ENCODE results near the gene CABCOCO1. TPM values are rescaled to one million over a fixed set of nuclear protein-coding genes. Genes with fewer than 3 reads are reported as not detected.

Gene CABCOCO1
- total and polyA plus RNA-seq, 10 of the 15 experiments (the other 5 are each of a cell fraction or from before 2014, with no cell fraction given) = not detected

DNA sequence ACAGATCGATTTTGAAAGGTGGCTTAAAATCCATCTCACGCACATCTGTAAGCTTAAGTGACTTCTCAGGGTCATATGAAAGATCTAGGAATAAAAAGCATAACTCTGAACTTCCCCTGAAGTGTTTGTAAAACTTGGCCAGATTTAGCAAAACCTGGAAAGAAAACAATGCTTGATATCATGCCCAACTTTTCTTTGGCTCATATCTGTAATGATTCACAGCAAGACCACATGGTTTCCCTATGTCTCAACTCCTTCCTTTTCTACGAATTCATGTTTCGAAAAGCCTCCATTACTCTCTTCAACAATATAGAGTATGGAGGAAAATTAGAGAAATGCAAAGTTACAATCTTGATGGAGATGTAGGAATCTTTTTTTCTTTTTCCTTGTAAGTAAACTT lies 20.1 kb upstream of the CABCOCO1 start:
- CTCF ChIA-PET = no interaction called here
- H3K4me1 ChIP-seq (ENCODE audit: control insufficient read depth, insufficient read depth, low read length) = no peaks in the 10 kb centered on the region
- RAD21 ChIA-PET (ENCODE audit: unreplicated experiment) = no interaction called here
- no peaks in the 10 kb centered on the region for H3K36me3 ChIP-seq (ENCODE audit: control insufficient read depth in 2 of 2, insufficient read depth in 2 of 2, low read length in 1 of 2)
- H3K27ac ChIP-seq (ENCODE audit: control insufficient read depth, insufficient read depth) = no peak overlapping the region
- 3% methylated on average over 4 of the region's 4 CpGs for WGBS (ENCODE audit: insufficient coverage, insufficient replicate concordance, low lambda C conversion rate, missing lambda C conversion rate)
- no peak overlapping the region for H3K9ac ChIP-seq (ENCODE audit: control insufficient read depth, insufficient read depth, low read length)
- SMC1A ChIA-PET (ENCODE audit: uncharacterized antibody, unreplicated experiment) = interaction anchor here (0.8 kb wide), 1 partner anchor 139 kb away, joined by 4 read pairs; no protein-coding TSS in a partner anchor
- no peaks in the 10 kb centered on the region for H3K9me3 ChIP-seq (replicated peaks; ENCODE audit: control insufficient read depth, insufficient read depth, low read length)
- no peaks in the 10 kb centered on the region for H3K27me3 ChIP-seq (replicated peaks in 1 of 2; ENCODE audit: control insufficient read depth in 2 of 2, insufficient read depth in 2 of 2, low read length in 1 of 2)
- in situ Hi-C loops (cut with MboI) (no loop called here), intact Hi-C loops (cut with micrococcal nuclease; ENCODE audit: unreplicated experiment) (no loop called here)
- no peak for ATAC-seq
- no peak overlapping the region for H2AFZ ChIP-seq (ENCODE audit: control insufficient read depth, low read depth, low read length)
- H3K79me2 ChIP-seq (ENCODE audit: control insufficient read depth, insufficient read depth, low read length) = no peaks in the 10 kb centered on the region
- no peak overlapping the region for H3K4me3 ChIP-seq
- H4K20me1 ChIP-seq (ENCODE audit: control insufficient read depth, insufficient read depth) = no peaks in the 10 kb centered on the region
- POLR2A ChIA-PET = no interaction called here
- no peak overlapping the region for H3K4me2 ChIP-seq (ENCODE audit: control insufficient read depth, insufficient read depth)
- DNase-seq (ENCODE audit: low read depth, low spot score) = no peak
- BruUV-seq (replicated peaks) = no TSS peak
- no peak for FAIRE-seq
- TF ChIP-seq, protein P1, sequence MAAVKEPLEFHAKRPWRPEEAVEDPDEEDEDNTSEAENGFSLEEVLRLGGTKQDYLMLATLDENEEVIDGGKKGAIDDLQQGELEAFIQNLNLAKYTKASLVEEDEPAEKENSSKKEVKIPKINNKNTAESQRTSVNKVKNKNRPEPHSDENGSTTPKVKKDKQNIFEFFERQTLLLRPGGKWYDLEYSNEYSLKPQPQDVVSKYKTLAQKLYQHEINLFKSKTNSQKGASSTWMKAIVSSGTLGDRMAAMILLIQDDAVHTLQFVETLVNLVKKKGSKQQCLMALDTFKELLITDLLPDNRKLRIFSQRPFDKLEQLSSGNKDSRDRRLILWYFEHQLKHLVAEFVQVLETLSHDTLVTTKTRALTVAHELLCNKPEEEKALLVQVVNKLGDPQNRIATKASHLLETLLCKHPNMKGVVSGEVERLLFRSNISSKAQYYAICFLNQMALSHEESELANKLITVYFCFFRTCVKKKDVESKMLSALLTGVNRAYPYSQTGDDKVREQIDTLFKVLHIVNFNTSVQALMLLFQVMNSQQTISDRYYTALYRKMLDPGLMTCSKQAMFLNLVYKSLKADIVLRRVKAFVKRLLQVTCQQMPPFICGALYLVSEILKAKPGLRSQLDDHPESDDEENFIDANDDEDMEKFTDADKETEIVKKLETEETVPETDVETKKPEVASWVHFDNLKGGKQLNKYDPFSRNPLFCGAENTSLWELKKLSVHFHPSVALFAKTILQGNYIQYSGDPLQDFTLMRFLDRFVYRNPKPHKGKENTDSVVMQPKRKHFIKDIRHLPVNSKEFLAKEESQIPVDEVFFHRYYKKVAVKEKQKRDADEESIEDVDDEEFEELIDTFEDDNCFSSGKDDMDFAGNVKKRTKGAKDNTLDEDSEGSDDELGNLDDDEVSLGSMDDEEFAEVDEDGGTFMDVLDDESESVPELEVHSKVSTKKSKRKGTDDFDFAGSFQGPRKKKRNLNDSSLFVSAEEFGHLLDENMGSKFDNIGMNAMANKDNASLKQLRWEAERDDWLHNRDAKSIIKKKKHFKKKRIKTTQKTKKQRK (IDR thresholded peaks at IDR 0.05; ENCODE audit: low read depth, low read length) = no peak
- TF ChIP-seq, protein P2, sequence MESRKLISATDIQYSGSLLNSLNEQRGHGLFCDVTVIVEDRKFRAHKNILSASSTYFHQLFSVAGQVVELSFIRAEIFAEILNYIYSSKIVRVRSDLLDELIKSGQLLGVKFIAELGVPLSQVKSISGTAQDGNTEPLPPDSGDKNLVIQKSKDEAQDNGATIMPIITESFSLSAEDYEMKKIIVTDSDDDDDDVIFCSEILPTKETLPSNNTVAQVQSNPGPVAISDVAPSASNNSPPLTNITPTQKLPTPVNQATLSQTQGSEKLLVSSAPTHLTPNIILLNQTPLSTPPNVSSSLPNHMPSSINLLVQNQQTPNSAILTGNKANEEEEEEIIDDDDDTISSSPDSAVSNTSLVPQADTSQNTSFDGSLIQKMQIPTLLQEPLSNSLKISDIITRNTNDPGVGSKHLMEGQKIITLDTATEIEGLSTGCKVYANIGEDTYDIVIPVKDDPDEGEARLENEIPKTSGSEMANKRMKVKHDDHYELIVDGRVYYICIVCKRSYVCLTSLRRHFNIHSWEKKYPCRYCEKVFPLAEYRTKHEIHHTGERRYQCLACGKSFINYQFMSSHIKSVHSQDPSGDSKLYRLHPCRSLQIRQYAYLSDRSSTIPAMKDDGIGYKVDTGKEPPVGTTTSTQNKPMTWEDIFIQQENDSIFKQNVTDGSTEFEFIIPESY (IDR thresholded peaks at IDR 0.05) = no peak
- no peak for TF ChIP-seq MEF2B (IDR thresholded peaks at IDR 0.05; ENCODE audit: partially characterized antibody, poor library complexity, severe bottlenecking)
- TF ChIP-seq, protein P3, sequence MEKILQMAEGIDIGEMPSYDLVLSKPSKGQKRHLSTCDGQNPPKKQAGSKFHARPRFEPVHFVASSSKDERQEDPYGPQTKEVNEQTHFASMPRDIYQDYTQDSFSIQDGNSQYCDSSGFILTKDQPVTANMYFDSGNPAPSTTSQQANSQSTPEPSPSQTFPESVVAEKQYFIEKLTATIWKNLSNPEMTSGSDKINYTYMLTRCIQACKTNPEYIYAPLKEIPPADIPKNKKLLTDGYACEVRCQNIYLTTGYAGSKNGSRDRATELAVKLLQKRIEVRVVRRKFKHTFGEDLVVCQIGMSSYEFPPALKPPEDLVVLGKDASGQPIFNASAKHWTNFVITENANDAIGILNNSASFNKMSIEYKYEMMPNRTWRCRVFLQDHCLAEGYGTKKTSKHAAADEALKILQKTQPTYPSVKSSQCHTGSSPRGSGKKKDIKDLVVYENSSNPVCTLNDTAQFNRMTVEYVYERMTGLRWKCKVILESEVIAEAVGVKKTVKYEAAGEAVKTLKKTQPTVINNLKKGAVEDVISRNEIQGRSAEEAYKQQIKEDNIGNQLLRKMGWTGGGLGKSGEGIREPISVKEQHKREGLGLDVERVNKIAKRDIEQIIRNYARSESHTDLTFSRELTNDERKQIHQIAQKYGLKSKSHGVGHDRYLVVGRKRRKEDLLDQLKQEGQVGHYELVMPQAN (conservative IDR thresholded peaks at IDR 0.05) = no peak
- TF ChIP-seq PAX5 (IDR thresholded peaks at IDR 0.05; ENCODE audit: borderline replicate concordance, low read depth, low read length) = no peak
- no peak for TF ChIP-seq SPI1 (IDR thresholded peaks at IDR 0.05; ENCODE audit: borderline replicate concordance, insufficient read depth, low read depth, low read length)
- TF ChIP-seq SREBF1 (IDR thresholded peaks at IDR 0.05; ENCODE audit: low read length) = no peak
- TF ChIP-seq ZZZ3 (IDR thresholded peaks at IDR 0.05; ENCODE audit: control insufficient read depth, insufficient read length, low read depth) = no peak
- TF ChIP-seq POLR2AphosphoS5 (IDR thresholded peaks at IDR 0.05; ENCODE audit: low read length) = no peak
- TF ChIP-seq ZNF384 (IDR thresholded peaks at IDR 0.05; ENCODE audit: borderline replicate concordance, low read depth, low read length) = no peak
- TF ChIP-seq, protein P4, sequence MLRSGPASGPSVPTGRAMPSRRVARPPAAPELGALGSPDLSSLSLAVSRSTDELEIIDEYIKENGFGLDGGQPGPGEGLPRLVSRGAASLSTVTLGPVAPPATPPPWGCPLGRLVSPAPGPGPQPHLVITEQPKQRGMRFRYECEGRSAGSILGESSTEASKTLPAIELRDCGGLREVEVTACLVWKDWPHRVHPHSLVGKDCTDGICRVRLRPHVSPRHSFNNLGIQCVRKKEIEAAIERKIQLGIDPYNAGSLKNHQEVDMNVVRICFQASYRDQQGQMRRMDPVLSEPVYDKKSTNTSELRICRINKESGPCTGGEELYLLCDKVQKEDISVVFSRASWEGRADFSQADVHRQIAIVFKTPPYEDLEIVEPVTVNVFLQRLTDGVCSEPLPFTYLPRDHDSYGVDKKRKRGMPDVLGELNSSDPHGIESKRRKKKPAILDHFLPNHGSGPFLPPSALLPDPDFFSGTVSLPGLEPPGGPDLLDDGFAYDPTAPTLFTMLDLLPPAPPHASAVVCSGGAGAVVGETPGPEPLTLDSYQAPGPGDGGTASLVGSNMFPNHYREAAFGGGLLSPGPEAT (IDR thresholded peaks at IDR 0.05; ENCODE audit: low read depth) = no peak
- TF ChIP-seq, protein P5, sequence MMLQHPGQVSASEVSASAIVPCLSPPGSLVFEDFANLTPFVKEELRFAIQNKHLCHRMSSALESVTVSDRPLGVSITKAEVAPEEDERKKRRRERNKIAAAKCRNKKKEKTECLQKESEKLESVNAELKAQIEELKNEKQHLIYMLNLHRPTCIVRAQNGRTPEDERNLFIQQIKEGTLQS (IDR thresholded peaks at IDR 0.05; ENCODE audit: borderline replicate concordance, extremely low read depth, low read depth, low read length) = no peak
- TF ChIP-seq, protein P6, sequence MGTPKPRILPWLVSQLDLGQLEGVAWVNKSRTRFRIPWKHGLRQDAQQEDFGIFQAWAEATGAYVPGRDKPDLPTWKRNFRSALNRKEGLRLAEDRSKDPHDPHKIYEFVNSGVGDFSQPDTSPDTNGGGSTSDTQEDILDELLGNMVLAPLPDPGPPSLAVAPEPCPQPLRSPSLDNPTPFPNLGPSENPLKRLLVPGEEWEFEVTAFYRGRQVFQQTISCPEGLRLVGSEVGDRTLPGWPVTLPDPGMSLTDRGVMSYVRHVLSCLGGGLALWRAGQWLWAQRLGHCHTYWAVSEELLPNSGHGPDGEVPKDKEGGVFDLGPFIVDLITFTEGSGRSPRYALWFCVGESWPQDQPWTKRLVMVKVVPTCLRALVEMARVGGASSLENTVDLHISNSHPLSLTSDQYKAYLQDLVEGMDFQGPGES (IDR thresholded peaks at IDR 0.05) = no peak
